Measurements from ENCODE around the gene SCYL2.
"Not testable (repeated sequence)": the region's sequence is repeated elsewhere in the genome, so short reads cannot be mapped to it uniquely, and the experiment has no call there.

The SCYL2 gene, protein sequence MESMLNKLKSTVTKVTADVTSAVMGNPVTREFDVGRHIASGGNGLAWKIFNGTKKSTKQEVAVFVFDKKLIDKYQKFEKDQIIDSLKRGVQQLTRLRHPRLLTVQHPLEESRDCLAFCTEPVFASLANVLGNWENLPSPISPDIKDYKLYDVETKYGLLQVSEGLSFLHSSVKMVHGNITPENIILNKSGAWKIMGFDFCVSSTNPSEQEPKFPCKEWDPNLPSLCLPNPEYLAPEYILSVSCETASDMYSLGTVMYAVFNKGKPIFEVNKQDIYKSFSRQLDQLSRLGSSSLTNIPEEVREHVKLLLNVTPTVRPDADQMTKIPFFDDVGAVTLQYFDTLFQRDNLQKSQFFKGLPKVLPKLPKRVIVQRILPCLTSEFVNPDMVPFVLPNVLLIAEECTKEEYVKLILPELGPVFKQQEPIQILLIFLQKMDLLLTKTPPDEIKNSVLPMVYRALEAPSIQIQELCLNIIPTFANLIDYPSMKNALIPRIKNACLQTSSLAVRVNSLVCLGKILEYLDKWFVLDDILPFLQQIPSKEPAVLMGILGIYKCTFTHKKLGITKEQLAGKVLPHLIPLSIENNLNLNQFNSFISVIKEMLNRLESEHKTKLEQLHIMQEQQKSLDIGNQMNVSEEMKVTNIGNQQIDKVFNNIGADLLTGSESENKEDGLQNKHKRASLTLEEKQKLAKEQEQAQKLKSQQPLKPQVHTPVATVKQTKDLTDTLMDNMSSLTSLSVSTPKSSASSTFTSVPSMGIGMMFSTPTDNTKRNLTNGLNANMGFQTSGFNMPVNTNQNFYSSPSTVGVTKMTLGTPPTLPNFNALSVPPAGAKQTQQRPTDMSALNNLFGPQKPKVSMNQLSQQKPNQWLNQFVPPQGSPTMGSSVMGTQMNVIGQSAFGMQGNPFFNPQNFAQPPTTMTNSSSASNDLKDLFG

DNA sequence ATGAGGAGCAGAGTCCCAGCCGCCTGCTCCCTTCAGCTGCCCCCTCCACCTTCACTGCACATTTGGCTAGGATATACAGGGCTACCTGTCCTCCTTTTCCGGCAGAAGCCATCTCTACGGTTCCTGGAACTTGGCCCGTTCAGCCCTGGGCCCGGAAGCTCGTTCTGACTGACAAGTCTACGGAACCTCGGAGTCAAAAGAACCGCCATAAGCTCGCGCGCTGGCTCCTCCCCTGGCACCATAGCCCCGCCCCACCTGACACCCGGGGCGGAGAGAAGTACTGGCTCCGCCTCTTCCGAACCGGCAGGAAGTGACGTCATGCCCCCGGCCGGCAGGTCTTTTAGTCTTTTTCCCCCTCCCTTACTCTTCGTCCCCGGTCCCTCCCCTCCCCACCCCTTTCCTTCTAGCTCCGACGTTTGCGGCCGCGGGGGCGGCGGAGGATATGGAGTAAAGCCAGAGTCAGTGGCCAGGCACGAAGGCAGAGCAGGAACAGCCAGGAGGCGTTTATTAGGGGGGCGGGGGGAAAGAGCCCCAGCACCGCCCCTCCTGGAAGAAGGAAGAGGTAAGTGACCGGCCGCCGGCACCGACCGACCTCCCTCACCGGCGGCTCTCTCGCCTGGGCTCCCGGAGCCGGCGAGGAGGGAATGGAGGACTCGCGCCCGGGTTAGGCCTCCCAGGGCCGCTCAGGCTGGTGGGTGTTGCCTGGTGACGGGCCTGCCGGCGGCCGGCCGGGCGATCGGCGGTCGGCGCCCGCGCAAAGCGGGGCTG lies at the start of gene SCYL2, which contains the start of gene DEPDC4:
Gene SCYL2, plus strand, starts transcription at position 343 of the 768 bp plus-strand sequence. CDS start 15,794 bp downstream, outside the sequence.
Gene DEPDC4, minus strand, starts transcription at position 245 of the 768 bp plus-strand sequence. Its CDS starts 3 bp downstream, at position 242.
- DNase-seq = peak; percentile 64

DNA sequence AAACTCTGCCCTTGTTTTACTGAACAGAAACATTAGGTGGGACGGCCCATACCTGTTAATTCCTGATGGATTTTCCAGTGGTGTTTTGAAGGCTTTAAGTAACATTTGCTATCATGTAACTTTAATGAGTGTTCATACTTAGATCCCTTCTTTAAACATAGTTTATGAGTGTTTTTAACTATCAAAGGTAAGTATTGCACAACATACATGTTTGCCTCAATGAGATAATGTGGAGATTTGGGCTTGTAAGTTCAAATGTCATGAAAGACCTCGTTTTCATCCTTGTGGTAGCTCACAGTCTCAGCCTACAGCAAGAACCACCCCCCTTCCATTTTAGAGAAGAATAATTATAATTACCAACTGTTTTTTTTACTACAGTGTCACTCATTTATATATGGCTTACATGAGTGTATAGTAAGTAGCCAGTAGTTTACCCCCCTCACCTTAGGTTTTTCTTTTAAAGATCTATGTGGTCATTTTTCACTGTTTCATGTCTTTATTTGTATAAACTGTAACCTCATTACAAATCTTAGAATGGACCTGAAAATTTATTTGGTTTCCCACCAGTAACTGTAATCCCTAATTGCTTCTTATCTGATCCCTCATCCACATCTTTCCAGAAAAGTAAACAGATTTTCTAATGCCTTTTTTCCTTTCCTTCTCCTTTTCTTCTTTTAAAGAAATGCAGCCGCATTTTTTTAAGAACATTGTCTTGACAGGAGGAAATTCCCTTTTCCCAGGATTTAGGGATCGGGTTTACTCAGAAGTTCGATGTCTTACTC lies 47.5 kb upstream of the SCYL2 start:
- DNase-seq = no peak

DNA sequence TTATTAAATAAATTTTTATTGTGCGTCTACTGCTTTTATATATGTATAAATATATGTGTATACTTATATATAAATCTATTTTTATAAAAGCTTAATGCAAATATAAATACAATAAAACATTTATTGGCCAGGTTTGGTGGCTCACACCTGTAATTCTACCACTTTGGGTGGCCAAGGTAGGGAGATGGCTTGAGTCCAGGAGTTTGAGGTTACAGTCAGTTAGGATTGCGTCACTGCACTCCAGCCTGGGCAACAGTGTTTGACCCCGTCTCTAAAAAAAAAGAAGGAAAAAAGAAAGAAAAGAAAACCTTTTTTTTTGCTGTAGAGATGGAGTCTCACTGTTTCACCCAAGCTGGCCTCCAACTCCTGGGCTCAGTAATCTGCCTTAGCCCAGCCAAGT lies 45.5 kb upstream of the SCYL2 start:
- no peak for DNase-seq

DNA sequence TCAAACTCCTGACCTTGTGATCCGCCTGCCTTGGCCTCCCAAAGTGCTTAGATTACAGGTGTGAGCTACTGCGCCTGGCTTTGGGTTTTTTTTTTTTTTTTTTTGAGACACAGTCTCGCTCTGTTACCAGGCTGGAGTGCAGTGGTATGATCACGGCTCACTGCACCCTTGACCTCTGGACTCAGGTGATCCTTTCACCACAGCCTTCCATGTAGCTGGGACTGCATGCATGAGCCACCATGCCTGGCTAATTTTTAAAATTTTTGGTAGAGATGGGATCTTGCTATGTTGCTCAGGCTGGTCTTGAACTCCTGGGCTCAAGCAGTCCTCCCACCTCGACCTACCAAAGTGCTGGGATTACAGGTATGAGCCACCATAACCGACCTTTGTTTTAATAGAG lies 44.8 kb upstream of the SCYL2 start:
- DNase-seq = not testable (repeated sequence)

DNA sequence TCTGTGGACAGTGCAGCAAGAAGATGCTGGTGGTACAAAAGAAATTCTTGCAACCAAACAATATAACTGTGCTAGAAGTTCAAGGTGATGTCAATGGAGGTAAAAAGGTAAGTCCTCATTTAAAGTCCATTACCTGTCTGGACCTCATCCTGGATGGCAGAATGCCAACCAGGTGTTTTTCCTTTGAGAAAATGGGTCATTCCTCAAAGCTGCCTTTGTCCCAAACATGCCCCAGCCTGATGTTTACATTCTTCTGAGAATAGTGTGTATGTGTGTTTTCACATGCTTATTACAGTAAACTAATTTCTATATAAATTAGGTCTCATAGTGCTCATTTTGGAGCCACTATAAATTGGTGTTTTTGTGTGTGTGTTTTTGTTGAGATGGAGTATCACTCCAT lies 41.5 kb upstream of the SCYL2 start:
- no peak for DNase-seq

DNA sequence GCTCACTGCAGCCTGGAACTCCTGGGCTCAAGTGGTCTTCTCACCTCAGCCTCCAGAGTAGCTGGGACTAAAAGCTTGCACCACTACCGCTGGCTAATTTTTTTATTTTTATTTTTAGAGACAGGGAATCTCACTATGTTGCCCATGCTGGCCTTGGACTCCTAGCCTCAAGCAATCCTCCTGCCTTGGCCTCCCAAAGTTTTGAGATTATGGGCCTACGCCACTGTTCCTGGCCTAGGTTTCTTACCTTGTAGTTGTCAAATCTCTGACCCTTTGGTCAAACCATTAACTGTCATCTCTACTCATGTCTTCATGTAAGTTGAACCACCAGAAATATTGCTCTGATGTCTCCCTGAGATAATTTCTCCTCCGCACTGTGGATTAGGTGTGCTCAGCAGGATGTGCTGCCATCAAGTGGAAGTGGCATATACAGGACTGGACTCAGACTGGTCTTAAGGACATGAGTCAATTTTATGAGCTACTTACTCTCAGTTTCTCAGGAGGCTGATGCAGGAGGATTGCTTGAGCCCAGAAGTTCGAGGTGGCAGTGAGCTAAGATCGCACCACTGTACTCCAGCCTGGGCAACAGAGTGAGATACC lies 37.8 kb upstream of the SCYL2 start:
- DNase-seq = no peak

DNA sequence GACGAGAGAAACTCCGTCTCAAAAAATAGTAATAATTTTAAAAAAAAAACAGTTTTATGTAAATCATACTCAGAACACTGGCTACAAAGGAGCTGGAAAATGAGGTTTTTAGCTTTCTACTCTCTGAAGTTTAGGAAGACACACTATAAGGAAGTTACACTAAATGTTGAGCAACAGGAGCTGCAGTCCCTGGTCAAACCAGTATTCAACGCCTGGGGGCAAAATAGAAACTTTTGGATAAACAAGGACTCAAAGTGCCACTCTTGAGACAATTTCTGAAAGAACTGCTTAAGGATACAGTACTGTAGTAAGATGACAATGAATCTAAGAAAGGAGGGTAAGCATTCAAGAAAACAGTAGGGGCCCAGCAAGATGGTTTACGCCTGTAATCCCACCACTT lies 37.1 kb upstream of the SCYL2 start:
- no peak for DNase-seq

DNA sequence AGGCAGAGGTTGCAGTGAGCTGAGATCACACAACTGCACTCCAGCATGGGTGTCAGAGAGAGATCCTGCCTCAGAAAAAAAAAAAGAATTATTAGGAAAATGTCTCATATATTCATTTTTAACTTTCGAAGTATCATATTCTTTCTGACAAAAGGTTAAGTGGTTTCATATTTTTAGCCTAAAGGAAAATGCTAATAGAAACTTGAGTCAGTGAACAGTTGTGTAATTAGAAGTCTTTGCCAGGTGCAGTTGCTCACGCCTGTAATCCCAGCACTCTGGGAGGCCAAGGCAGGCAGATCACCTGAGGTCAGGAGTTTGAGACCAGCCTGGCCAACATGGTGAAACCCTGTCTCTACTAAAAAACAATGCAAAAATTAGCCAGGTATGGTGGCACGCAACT lies 35.1 kb upstream of the SCYL2 start:
- DNase-seq = not testable (repeated sequence)

DNA sequence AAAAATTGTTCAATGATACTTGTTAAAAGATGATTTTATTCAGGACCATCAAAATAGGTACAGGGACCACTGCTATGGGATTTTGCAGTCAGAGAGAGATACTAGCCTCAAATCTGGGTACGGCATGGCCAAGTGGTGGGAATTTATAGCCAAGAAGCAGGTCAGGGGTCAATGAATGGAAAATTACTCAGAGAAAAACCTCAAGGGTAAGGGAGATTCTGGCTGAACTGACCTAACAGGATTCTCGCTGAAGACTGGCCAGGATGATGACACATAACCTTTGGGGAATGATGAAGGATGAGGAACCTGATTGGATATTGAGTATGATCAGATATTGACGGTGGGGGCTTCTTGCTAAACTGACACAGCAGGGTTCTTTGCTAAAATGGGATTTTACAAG lies 32.8 kb upstream of the SCYL2 start:
- DNase-seq = no peak

DNA sequence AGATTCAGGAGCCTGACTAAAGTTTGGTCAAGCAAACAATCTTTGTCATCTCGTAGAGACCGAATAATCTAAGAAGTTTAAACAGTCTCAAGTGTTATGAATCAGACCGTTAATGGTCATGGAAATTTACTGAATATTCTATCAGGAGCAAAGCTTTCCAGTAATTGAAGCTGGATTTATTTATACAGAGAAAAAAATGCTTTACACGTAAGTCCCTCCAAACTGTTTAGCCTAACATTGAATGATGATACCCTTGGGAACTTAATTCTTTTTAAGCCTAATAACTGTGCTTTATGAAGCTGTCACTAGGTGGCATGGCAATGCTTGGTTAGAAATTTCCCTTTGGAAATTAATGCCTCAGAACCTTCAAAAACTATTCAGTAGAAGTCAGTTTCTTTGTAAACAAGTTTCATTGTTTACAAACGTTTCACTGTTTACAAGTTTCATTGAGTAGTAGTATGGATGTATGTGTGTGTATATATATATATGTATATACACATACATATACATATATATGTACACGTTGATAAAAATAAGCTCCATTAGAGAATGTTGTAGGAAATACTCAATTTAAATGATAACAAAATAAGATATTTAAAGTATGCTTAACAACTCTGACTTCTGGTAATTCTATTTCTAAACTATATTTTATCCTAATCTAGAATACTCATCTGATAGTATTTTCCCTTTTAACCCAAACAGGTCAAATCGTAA lies 32.2 kb upstream of the SCYL2 start:
- DNase-seq = peak; percentile 6

DNA sequence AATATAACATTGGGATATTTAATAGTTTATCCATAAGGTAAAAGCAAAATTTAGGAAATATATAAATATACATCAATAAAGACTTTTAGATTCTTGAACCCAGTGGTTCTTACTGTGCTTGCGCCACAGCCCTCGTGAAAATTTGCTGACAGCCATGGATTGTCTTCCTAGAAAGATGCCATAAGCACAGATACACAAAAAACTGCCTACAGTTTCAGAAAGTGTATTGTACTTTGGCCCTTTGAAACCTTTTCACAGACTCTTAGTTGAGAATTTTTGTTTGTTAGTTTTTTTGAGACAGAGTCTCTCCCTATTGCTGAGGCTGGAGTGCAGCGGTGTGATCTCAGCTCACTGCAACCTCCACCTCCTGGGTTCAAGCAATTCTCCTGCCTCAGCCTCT lies 28.2 kb upstream of the SCYL2 start:
- no peak for DNase-seq

DNA sequence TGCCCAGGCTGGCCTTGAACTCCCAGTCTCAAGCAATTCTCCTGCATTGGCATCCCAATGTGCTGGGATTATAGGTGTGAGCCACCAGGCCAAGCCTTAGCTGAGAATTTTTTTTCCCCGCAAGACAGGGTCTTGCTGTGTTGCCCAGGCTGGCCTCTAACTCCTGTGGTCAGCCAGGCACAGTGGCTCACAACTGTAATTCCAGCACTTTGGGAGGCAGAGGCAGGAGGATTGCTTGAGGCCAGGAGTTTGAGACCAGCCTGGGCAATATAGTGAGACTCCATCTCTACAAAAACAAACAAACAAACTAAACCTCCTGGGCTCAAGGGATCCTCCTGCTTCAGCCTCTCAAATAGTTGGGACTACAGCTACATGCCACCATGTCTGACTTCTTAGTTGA lies 27.4 kb upstream of the SCYL2 start:
- DNase-seq = no peak

DNA sequence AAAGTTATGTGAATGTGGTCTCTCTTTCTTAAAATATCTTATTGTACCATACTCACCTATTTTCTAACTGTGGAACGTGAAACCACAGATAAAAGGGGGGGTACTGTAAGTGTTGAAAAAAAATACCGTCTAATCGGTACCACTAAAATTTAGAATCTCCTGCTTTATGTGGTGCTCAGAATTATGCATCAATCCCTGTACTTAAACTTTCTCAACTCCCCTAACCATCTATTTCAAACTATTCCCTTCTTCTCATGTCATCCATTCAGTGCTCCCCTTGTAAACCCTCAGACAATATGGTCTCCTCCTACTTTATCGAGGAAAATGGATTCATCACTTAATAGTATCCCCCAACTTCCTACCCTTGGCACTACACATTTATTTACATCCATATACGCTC lies 23.8 kb upstream of the SCYL2 start:
- DNase-seq = no peak

DNA sequence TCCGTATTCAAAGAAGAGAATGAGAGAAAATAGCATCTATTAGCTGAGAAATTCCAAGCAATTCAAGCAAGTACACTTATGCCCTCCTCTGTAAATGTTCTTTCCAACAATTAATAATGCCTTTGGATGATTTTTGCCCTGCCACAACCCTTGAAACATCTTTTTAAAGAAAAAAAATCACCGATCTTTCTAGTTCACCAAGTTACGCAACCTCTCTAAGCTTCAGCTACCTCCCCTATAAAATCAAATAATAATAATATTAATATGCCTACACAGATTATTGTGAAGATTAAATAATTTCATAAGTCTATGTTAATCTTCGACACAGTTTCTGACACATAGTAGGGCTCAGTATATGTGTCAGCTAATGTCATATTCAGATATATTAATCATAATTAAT lies 19.2 kb upstream of the SCYL2 start:
- DNase-seq = no peak

DNA sequence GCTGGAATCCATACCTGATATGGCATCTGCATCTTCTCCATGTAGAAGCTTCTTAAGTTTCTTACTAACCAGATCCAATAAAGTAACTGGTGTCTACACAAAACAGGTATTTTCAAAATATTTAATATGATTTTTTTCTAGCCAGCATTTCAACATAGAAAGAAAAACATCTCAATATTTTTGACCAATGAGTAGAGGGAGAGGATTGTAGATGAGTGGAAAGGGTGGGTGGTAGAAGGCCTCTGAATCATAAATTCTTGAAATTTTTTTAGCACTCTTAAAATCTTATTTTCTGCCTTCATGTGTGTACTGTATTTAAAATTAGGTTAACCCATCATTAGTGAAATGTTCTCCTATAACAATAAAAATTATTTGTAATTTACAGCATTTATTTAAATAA lies 18.1 kb upstream of the SCYL2 start:
- no peak for DNase-seq

DNA sequence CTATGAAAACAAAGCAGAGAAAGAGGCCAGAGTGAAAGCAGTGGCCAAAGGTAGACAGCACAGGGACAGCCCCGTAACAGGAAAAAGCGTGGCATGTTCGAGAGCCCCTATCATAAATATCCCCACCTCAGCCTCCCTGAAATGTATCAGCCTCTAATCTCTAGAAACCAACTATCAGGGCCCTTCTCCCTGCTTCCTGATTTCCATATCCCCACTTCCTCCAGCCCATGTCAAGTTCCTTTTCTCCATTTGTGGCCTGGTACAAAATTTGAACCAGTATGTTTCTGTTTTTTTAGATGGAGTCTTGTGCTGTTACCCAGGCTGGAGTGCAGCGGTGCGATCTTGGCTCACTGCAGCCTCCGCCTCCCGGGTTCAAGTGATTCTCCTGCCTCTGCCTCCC lies 17.0 kb upstream of the SCYL2 start:
- no peak for DNase-seq

DNA sequence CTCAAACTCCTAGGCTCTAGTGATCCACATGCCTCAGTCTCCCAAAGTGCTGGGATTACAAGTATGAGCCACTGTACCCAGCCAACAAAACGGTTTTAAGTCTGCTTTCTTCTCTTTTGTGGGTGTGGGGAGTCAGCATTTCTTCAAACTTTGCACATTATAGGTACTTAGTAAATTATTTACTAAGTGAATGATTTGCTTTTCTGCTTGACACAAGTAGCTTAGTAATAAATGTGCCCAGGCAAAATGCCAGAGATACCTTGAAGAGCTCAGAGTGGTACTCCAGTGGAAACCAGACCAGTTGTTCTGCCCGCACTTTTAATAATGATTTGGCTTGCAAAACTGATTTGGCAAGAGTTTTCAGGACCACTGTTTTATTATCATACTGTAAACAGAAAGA lies 15.1 kb upstream of the SCYL2 start:
- DNase-seq = no peak

DNA sequence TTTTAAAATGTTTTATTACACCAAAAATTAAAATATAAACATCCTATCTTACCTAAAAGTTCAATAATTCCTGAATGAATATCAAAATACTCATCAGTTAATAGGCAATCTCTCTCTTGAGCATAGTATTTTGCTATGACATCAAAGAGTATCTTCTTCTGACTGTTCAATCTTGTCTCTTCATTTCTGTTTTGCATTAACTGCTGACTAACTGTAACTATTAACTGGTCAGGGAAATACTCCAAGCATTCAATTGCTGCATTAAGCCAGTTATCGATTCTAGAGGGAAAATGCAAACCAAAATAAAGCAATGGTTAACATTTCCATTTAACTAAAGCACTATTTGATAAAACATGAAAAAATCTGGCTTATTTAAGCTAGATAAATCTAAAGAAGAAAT lies 13.5 kb upstream of the SCYL2 start:
- no peak for DNase-seq

DNA sequence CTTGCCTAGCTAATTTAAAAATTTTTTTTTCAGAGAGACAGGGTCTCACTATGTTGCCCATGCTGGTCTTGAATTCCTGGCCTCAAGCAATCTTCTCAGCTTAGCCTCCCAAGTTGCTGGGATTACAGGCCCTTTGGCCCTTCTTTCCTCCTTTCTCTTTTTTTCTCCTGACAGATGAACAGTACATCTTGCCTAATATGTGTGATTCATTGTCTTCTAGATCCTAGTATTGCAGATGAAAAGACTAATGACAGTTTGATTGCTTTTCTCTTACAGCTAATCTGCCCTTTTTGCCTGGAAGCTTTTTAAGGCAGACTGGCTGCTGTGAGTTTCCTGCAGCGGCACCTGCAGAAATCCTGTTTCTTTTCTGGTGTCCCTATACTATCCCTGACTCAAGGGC lies 12.1 kb upstream of the SCYL2 start:
- no peak for DNase-seq

DNA sequence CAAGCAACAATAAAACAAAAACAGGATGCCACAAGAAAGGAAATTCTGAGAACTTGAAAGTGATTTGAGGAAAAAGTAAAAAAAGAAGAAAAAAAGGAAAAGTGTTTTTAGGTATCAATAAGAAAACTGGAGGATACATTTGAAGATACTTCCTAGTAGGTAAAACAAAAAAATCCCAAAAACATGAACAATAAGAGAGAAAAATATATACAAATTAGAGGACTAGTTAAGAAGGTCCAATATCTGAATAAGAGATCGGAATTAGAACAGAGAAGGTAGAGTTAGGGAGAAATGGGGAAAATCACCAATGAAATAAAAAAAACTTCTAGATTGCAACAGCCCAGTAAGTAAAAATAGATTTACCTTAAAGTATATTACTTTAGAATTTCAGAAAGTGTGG lies 8.8 kb upstream of the SCYL2 start:
- DNase-seq = no peak

DNA sequence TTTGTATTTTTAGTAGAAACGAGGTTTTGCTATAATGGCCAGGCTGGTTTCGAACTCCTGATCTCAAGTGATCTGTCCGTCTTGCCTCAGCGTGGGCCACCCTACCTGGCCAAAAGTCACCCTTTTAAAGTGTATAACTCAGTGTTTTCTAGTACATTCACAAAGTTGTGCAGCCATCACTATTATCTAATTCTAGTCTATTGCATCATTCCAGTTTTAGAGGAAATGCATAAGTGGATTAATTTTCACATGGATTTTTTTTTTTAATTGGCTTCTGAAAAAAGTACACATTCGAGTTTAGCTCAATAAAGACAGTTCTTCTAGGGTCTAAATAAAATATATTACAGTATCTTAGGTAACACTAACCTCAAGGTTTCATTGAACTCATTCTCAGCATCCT lies 3.8 kb upstream of the SCYL2 start:
- no peak for DNase-seq
